Brain microvascular endothelial cell (primary cell): ENCODE measurements around the gene SH2B2.

Source experiments
- DNase-seq: peaks from one replicate; pipeline ENCODE4 v3.0.0-alpha.2; 2020
- H3K27ac ChIP-seq: fragments of 250-450 bp; sonication (Bioruptor Pico); 2 replicates; pipeline ENCODE4 v1.5.1; 2020; ENCODE audit warnings: mild to moderate bottlenecking, moderate library complexity
- H3K27me3 ChIP-seq: fragments of 250-450 bp; sonication (Bioruptor Pico); replicated peaks from 2 replicates; pipeline ENCODE4 v1.5.1; 2020; ENCODE audit warnings: mild to moderate bottlenecking
- H3K36me3 ChIP-seq: fragments of 250-450 bp; sonication (Bioruptor Pico); replicated peaks from 2 replicates; pipeline ENCODE4 v1.5.1; 2020; ENCODE audit warnings: mild to moderate bottlenecking
- H3K4me3 ChIP-seq: 2 replicates; pipeline ENCODE4 v1.5.1; 2011; ENCODE audit warnings: low read depth, mild to moderate bottlenecking, control low read depth, low read length, moderate library complexity
- in situ Hi-C: cut with HindIII; loops from 2 replicates; pipeline ENCODE4 v1.10.0; 2017; ENCODE audit warnings: low sequenced_read_pairs, low pct_ligation_motif_present
- TF ChIP-seq, protein P1 (sequence below): IDR thresholded peaks from 2 replicates; pipeline ENCODE4 v1.5.1; 2011; ENCODE audit warnings: low read depth, mild to moderate bottlenecking, moderate library complexity, low read length, control low read depth, inconsistent platforms; ENCODE audit errors: missing control alignments

Gene SH2B2

DNA sequence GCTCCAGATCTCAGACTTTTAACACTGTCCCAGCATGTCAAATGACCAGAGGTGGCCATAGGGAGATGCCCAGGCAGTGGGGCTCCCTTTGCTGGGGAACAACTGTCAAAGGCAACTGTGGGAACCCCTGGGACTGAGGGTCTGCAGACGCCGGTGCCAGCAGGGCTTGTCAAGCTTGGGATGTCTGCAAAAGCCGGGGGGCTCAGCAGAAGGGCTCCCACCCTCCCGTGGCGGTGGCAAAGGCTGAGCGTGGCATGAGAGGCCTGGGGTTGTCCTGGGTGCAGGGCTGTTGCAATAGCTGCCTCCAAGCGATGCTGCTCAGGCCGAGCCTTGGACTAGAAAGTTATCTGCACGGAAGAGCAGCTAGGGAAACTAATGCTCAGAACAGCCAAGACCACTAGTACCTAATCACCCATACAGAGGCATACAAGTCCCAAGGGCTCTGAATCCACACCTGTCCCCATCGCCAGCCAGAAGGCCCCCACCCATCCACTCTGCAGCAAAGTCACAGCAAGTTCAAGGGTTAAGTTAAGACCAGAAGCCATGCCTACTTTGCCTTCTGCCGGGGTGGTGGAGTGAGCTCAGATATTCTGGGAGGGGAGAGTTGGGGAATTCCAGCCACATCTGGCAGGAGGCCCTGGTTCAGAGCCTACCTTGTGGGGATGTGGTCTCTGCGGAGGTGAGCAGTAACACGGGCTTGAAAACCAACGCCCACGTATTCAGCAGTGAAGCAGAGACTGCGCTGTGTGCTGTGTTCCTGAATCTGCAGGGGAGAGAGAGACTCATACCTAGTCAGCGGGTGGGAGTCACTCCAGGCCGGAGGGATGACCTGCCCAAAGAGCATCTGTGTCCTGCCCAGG lies 4.6 kb downstream of the SH2B2 start:
- TF ChIP-seq, protein P1, sequence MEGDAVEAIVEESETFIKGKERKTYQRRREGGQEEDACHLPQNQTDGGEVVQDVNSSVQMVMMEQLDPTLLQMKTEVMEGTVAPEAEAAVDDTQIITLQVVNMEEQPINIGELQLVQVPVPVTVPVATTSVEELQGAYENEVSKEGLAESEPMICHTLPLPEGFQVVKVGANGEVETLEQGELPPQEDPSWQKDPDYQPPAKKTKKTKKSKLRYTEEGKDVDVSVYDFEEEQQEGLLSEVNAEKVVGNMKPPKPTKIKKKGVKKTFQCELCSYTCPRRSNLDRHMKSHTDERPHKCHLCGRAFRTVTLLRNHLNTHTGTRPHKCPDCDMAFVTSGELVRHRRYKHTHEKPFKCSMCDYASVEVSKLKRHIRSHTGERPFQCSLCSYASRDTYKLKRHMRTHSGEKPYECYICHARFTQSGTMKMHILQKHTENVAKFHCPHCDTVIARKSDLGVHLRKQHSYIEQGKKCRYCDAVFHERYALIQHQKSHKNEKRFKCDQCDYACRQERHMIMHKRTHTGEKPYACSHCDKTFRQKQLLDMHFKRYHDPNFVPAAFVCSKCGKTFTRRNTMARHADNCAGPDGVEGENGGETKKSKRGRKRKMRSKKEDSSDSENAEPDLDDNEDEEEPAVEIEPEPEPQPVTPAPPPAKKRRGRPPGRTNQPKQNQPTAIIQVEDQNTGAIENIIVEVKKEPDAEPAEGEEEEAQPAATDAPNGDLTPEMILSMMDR = no peak
- DNase-seq = no peak
- Histone ChIP-seq H3K27ac (no peak overlapping the region), H3K27me3 (peaks cover 4% of the 10 kb centered on the region), H3K4me3 (no peak overlapping the region), H3K36me3 (no peaks in the 10 kb centered on the region)
- in situ Hi-C loops = no loop called here

DNA sequence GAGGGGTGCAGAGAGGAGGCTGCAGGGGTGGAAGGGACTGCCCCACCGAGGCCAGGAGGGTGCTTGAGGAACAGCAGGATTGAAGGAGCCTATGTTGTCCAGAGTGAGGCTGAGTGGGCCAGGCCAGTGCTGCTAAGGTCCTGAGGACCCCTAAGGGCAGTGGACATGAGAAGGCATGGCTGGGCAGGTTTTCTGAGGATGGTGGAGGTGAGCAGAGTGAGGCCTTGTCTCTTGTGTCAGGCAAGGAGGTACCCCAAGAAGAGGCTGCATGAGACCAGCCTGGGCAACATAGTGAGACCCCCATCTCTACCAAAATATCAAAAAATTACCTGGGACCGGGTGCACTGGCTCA lies 5.2 kb downstream of the SH2B2 start:
- H3K4me3 ChIP-seq = no peak overlapping the region
- H3K36me3 ChIP-seq = no peaks in the 10 kb centered on the region
- peaks cover 4% of the 10 kb centered on the region for H3K27me3 ChIP-seq
- TF ChIP-seq, protein P1 = no peak
- in situ Hi-C loops = no loop called here
- H3K27ac ChIP-seq = no peak overlapping the region
- no peak for DNase-seq

DNA sequence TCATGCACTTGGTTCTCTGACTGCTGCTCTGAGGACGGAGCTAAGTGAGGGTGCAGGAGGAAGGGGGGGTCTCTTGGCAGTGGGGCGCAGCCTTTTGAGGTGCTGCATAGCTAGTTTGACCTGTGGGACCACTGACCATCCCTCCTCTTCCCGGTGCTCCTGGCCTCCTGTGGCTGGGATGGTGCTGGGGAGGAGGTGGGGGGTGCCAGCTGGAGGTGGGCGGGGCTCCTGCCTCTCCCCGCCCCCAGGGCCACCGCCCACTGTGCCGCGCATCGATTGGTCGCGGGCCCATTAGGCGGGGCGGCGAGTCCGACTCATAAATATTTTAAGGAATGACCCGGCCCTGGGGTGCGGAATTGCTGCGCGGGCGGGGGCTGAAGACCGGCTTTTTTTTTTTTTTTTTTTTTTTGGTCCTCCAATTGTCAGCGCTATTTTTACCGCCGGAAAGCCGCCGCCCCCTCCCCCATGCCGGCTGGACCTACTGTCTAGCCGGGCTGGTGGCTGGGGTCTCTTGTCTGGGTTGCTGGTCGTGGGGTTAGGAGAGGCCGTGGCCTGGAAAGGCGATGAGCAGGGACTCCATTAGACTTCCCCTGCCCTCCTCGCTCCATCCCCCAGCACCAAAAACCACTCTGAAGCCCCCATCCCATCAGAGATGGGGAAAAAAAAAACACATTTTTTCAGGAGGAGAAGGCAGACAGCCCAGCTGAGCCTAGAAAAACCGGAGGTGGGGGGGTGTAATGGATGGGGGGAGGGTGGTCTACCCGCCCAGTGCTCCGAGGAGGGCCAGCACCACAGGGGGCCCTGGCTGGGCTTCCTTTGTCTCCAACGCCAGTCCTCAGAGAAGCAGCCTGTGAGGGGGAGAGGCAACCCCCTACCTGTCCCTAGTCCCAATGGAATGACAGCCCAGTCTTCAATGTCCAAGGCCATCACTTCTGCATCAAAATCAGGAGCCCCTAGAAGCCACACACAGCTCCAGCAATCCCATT lies 6.4 kb downstream of the SH2B2 start:
- Histone ChIP-seq H3K27ac (no peak overlapping the region), H3K36me3 (no peaks in the 10 kb centered on the region), H3K27me3 (peaks cover 4% of the 10 kb centered on the region), H3K4me3 (no peak overlapping the region)
- in situ Hi-C loops = no loop called here
- TF ChIP-seq, protein P1 = no peak
- DNase-seq = no peak

DNA sequence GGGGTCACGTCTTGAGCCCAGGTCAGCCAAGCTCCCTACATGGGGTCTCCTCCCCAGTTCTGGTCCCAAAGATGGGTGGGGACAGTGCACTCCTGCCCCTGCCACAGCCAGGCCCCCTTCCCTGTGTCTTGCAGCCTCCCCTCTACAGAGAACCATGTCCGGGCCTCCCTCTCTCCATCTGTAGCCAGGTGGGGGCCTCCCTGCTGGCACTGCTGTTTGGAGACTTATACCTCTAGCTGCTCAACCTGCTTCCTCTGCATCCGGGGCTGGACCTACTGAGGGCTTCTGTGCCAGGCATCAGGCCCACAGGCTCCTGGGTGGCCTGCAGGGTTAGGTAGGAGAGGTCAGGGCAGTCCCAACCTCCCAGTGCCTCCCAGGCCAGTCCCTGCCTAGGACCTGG lies 7.9 kb downstream of the SH2B2 start:
- no peak for DNase-seq
- in situ Hi-C loops = no loop called here
- H3K27me3 ChIP-seq = peaks cover 4% of the 10 kb centered on the region
- no peak overlapping the region for H3K27ac ChIP-seq
- H3K4me3 ChIP-seq = no peak overlapping the region
- TF ChIP-seq, protein P1 = no peak
- H3K36me3 ChIP-seq = no peaks in the 10 kb centered on the region

DNA sequence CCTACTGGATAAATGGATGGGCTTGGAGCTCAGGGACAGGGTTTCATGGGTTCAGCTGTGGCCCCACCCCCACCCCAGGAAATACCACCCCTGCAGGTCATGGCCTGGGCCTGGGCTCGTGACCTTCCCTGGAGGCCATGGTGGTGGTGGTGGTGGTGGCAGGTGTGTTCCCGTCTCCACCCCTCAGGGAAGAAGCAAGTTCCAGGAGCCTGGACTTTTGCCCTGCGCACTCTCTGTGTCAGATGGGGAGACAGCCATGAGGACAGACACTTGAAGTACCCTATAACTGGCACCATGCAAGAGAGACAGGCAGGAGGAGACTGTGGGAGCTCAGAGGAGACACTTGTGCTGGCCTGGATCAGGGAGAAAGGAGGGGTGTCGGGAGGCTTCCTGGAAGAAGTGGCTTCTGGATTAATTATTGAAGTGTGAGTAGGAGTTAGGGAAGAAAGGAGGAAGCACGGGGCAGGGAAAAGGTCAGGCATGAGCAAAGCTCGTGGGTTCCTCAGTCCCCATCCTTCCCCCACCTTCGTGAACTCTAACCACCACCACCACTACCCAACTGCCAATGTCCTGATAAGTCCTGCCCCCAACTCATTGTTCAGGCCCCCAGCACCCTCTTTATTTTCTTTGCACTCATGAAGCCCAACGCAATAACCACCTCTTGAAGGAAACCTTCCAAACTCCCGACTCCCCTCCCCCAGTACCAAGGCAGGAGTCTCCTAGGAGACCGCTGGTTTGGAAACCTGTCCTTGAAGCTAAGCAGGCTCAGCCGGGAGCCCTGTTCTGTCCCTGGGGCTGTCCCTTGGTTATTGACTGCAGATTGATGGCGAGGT lies 8.9 kb downstream of the SH2B2 start:
- no peak for DNase-seq
- Histone ChIP-seq H3K36me3 (no peaks in the 10 kb centered on the region), H3K27me3 (peaks cover 6% of the 10 kb centered on the region), H3K4me3 (no peak overlapping the region), H3K27ac (no peak overlapping the region)
- in situ Hi-C loops = no loop called here
- TF ChIP-seq, protein P1 = no peak
